ENCODE data around the gene DLG4. TPM values are rescaled to one million over a fixed set of nuclear protein-coding genes. Genes with fewer than 3 reads are reported as not detected.

DLG4 gene
- total RNA-seq (2022; extraction: Qiagen RNA extraction; ENCODE audit: low read depth) = 7.9 to 9.6 TPM (median 8.9 TPM) in 5 replicates

GRCh38 chr17:7219812-7220592 is at the start of gene DLG4, which contains the start of gene ACADVL:
Gene DLG4, minus strand, starts transcription at chr17:7219836.
Gene ACADVL, plus strand, starts transcription at chr17:7219938. Its CDS starts 47 bp downstream, at chr17:7219985.

GRCh38 chr17:7262192-7262934 is 42.7 kb upstream of the DLG4 start, which contains the start of gene CLDN7:
Gene CLDN7, minus strand, starts transcription at chr17:7262478. Its CDS starts 435 bp downstream, at chr17:7262043.

GRCh38 chr17:7252176-7253043 is 32.8 kb upstream of the DLG4 start, which contains the start of gene ELP5:
Gene ELP5, plus strand, starts transcription at chr17:7252215. Its CDS starts 336 bp downstream, at chr17:7252551.

GRCh38 chr17:7251661-7252175 is 32.1 kb upstream of the DLG4 start, which contains the start of gene CTDNEP1:
Gene CTDNEP1, minus strand, starts transcription at chr17:7251734. Its CDS starts 438 bp downstream, at chr17:7251296.

GRCh38 chr17:7241783-7242716 is 22.4 kb upstream of the DLG4 start, which contains the start of gene GABARAP:
Gene GABARAP, minus strand, starts transcription at chr17:7242449. Its CDS starts 119 bp downstream, at chr17:7242330.

GRCh38 chr17:7239091-7240027 is 19.7 kb upstream of the DLG4 start, which contains the start of gene PHF23:
Gene PHF23, minus strand, starts transcription at chr17:7239457. Its CDS starts 178 bp downstream, at chr17:7239279.

GRCh38 chr17:7234083-7234951 is 14.7 kb upstream of the DLG4 start, which contains the start of gene DVL2:
Gene DVL2, minus strand, starts transcription at chr17:7234517. Its CDS starts 255 bp downstream, at chr17:7234262.

GRCh38 chr17:7179317-7180254 is 40.0 kb downstream of the DLG4 start, which contains the start of gene ASGR1:
Gene ASGR1, minus strand, starts transcription at chr17:7179370. Its CDS starts 807 bp downstream, at chr17:7178563.

Other genes with a start within 250 kb of the DLG4 start
- gene ALOX12, start 223.8 kb downstream of the DLG4 start, total RNA-seq (2022; extraction: Qiagen RNA extraction; ENCODE audit: low read depth) = 0.02 TPM in 1 of 5 replicates, not detected in the others
- 462 to 521 TPM (median 474 TPM) in 5 replicates for gene RNASEK, start 207.2 kb downstream of the DLG4 start, total RNA-seq (2022; extraction: Qiagen RNA extraction; ENCODE audit: low read depth)
- not detected in 5 replicates for gene BCL6B, start 196.8 kb downstream of the DLG4 start, total RNA-seq (2022; extraction: Qiagen RNA extraction; ENCODE audit: low read depth)
- gene SLC16A13, start 183.8 kb downstream of the DLG4 start, total RNA-seq (2022; extraction: Qiagen RNA extraction; ENCODE audit: low read depth) = 9.2 to 12.7 TPM (median 12.1 TPM) in 5 replicates
- gene SLC16A11, start 175.7 kb downstream of the DLG4 start, total RNA-seq (2022; extraction: Qiagen RNA extraction; ENCODE audit: low read depth) = not detected in 5 replicates
- not detected in 5 replicates for gene CLEC10A, start 139.6 kb downstream of the DLG4 start, total RNA-seq (2022; extraction: Qiagen RNA extraction; ENCODE audit: low read depth)
- gene ASGR2, start 105.0 kb downstream of the DLG4 start, total RNA-seq (2022; extraction: Qiagen RNA extraction; ENCODE audit: low read depth) = 0.24 TPM in 1 of 5 replicates, not detected in the others
- gene ASGR1, start 40.5 kb downstream of the DLG4 start, total RNA-seq (2022; extraction: Qiagen RNA extraction; ENCODE audit: low read depth) = 0.82 to 1.2 TPM (median 1.0 TPM) in 5 replicates
- 353 to 465 TPM (median 434 TPM) in 5 replicates for gene ACADVL, start 102 bp upstream of the DLG4 start, total RNA-seq (2022; extraction: Qiagen RNA extraction; ENCODE audit: low read depth)
- 28.0 to 42.0 TPM (median 34.1 TPM) in 5 replicates for gene DVL2, start 14.7 kb upstream of the DLG4 start, total RNA-seq (2022; extraction: Qiagen RNA extraction; ENCODE audit: low read depth)
- 83.9 to 111 TPM (median 93.1 TPM) in 5 replicates for gene PHF23, start 19.6 kb upstream of the DLG4 start, total RNA-seq (2022; extraction: Qiagen RNA extraction; ENCODE audit: low read depth)
- 651 to 801 TPM (median 727 TPM) in 5 replicates for gene GABARAP, start 22.6 kb upstream of the DLG4 start, total RNA-seq (2022; extraction: Qiagen RNA extraction; ENCODE audit: low read depth)
- 214 to 254 TPM (median 242 TPM) in 5 replicates for gene CTDNEP1, start 31.9 kb upstream of the DLG4 start, total RNA-seq (2022; extraction: Qiagen RNA extraction; ENCODE audit: low read depth)
- 117 to 137 TPM (median 127 TPM) in 5 replicates for gene ELP5, start 32.4 kb upstream of the DLG4 start, total RNA-seq (2022; extraction: Qiagen RNA extraction; ENCODE audit: low read depth)
- gene CLDN7, start 42.6 kb upstream of the DLG4 start, total RNA-seq (2022; extraction: Qiagen RNA extraction; ENCODE audit: low read depth) = 0.54 to 0.90 TPM (median 0.62 TPM) in 5 replicates
- 0.13 to 0.29 TPM (median 0.24 TPM) in 5 replicates for gene SLC2A4, start 61.9 kb upstream of the DLG4 start, total RNA-seq (2022; extraction: Qiagen RNA extraction; ENCODE audit: low read depth)
- gene YBX2, start 74.8 kb upstream of the DLG4 start, total RNA-seq (2022; extraction: Qiagen RNA extraction; ENCODE audit: low read depth) = 0.45 to 0.97 TPM (median 0.60 TPM) in 4 of 5 replicates, not detected in the other
- gene EIF5A, start 87.8 kb upstream of the DLG4 start, total RNA-seq (2022; extraction: Qiagen RNA extraction; ENCODE audit: low read depth) = 1,623 to 1,819 TPM (median 1,736 TPM) in 5 replicates
- gene GPS2, start 95.5 kb upstream of the DLG4 start, total RNA-seq (2022; extraction: Qiagen RNA extraction; ENCODE audit: low read depth) = 91.6 to 105 TPM (median 99.8 TPM) in 5 replicates
- 24.3 to 33.5 TPM (median 29.7 TPM) in 5 replicates for gene NEURL4, start 109.5 kb upstream of the DLG4 start, total RNA-seq (2022; extraction: Qiagen RNA extraction; ENCODE audit: low read depth)
- gene ACAP1, start 116.7 kb upstream of the DLG4 start, total RNA-seq (2022; extraction: Qiagen RNA extraction; ENCODE audit: low read depth) = 1.9 to 7.2 TPM (median 3.1 TPM) in 5 replicates
- gene KCTD11, start 132.3 kb upstream of the DLG4 start, total RNA-seq (2022; extraction: Qiagen RNA extraction; ENCODE audit: low read depth) = 11.9 to 16.4 TPM (median 13.3 TPM) in 5 replicates
- not detected in 5 replicates for gene TMEM95, start 135.3 kb upstream of the DLG4 start, total RNA-seq (2022; extraction: Qiagen RNA extraction; ENCODE audit: low read depth)
- gene TNK1, start 161.3 kb upstream of the DLG4 start, total RNA-seq (2022; extraction: Qiagen RNA extraction; ENCODE audit: low read depth) = 1.5 to 2.4 TPM (median 1.8 TPM) in 5 replicates
- gene PLSCR3, start 174.7 kb upstream of the DLG4 start, total RNA-seq (2022; extraction: Qiagen RNA extraction; ENCODE audit: low read depth) = 36.7 to 43.5 TPM (median 37.7 TPM) in 5 replicates
- 181 to 224 TPM (median 197 TPM) in 5 replicates for gene TMEM256, start 184.3 kb upstream of the DLG4 start, total RNA-seq (2022; extraction: Qiagen RNA extraction; ENCODE audit: low read depth)
- gene NLGN2, start 188.0 kb upstream of the DLG4 start, total RNA-seq (2022; extraction: Qiagen RNA extraction; ENCODE audit: low read depth) = 14.2 to 20.2 TPM (median 17.0 TPM) in 5 replicates
- 0.09 TPM in 1 of 5 replicates, not detected in the others for gene SPEM1, start 200.5 kb upstream of the DLG4 start, total RNA-seq (2022; extraction: Qiagen RNA extraction; ENCODE audit: low read depth)
- gene SPEM2, start 205.8 kb upstream of the DLG4 start, total RNA-seq (2022; extraction: Qiagen RNA extraction; ENCODE audit: low read depth) = 0.10 to 0.14 TPM in 2 of 5 replicates, not detected in the others
- gene SPEM3, start 209.0 kb upstream of the DLG4 start, total RNA-seq (2022; extraction: Qiagen RNA extraction; ENCODE audit: low read depth) = 0.01 to 0.04 TPM in 2 of 5 replicates, not detected in the others
- 9.6 to 14.5 TPM (median 13.1 TPM) in 5 replicates for gene TMEM102, start 215.6 kb upstream of the DLG4 start, total RNA-seq (2022; extraction: Qiagen RNA extraction; ENCODE audit: low read depth)
- 0.99 to 1.4 TPM (median 1.4 TPM) in 5 replicates for gene FGF11, start 219.7 kb upstream of the DLG4 start, total RNA-seq (2022; extraction: Qiagen RNA extraction; ENCODE audit: low read depth)
- gene CHRNB1, start 225.2 kb upstream of the DLG4 start, total RNA-seq (2022; extraction: Qiagen RNA extraction; ENCODE audit: low read depth) = 4.7 to 7.6 TPM (median 7.2 TPM) in 5 replicates